ENCODE results near the gene ENTPD6. TPM values are rescaled to one million over a fixed set of nuclear protein-coding genes. Genes with fewer than 3 reads are reported as not detected.

Gene ENTPD6
- total RNA-seq, 1 experiment from 2014 or later: 77.0 TPM

- Histone ChIP-seq H3K4me1 (replicated peaks) (peaks cover 62% of the 10 kb centered on the region), H3K27ac (peak overlapping the region; percentile 77), H3K4me3 (no peak overlapping the region), H3K36me3 (no peaks in the 10 kb centered on the region), H3K9me3 (replicated peaks) (no peaks in the 10 kb centered on the region), H3K27me3 (replicated peaks) (no peaks in the 10 kb centered on the region)
- no peak for DNase-seq (ENCODE audit: low read depth in 1 of 2, low spot score in 2 of 2)
Observed at GRCh38 chr20:25242231-25242630, 46.7 kb downstream of the ENTPD6 start.

DNA sequence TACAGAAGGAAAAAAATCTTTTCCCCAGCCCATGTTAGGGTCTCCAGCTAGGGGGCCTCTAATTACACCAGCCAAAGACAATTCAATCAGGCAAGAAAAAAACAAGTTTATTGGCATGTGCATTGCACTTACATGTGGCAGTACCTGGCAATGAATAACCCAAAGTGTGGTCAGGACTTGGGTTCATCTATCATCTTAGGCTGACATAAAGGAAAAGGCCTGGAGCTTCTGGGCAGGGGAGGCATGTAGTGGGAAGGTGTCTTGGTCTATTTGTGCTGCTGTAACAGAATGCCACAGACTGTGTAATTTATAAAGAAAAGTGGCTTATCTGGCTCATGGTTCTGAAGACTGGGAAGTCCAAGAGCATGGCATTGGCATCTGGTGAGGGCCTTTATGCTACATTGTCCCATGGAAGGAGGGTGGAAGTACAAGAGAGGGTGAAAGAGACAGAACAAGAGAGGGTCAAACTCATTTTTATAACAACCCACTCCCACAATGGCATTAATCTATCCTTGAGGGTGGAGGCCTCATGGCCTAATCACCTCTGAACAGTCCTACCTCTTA, 48.0 kb downstream of the ENTPD6 start:
- H3K27me3 ChIP-seq (replicated peaks): no peaks in the 10 kb centered on the region
- H3K36me3 ChIP-seq: peaks cover 6% of the 10 kb centered on the region
- no peak overlapping the region for H3K4me3 ChIP-seq
- DNase-seq (ENCODE audit: low read depth in 1 of 2, low spot score in 2 of 2): no peak
- peaks cover 7% of the 10 kb centered on the region for H3K9me3 ChIP-seq (replicated peaks)
- peaks cover 60% of the 10 kb centered on the region for H3K4me1 ChIP-seq (replicated peaks)
- no peak overlapping the region for H3K27ac ChIP-seq

GRCh38 chr20:25244976-25245375, 49.5 kb downstream of the ENTPD6 start:
- H3K9me3 ChIP-seq (replicated peaks): peaks cover 7% of the 10 kb centered on the region
- no peaks in the 10 kb centered on the region for H3K27me3 ChIP-seq (replicated peaks)
- H3K4me3 ChIP-seq: no peak overlapping the region
- DNase-seq (ENCODE audit: low read depth in 1 of 2, low spot score in 2 of 2): no peak
- H3K36me3 ChIP-seq: peaks cover 14% of the 10 kb centered on the region
- H3K4me1 ChIP-seq (replicated peaks): peaks cover 56% of the 10 kb centered on the region
- H3K27ac ChIP-seq: no peak overlapping the region

GRCh38 chr20:25245461-25245860, 49.9 kb downstream of the ENTPD6 start:
- H3K27ac ChIP-seq: no peak overlapping the region
- peaks cover 7% of the 10 kb centered on the region for H3K9me3 ChIP-seq (replicated peaks)
- H3K4me3 ChIP-seq: no peak overlapping the region
- H3K36me3 ChIP-seq: peaks cover 19% of the 10 kb centered on the region
- peaks cover 58% of the 10 kb centered on the region for H3K4me1 ChIP-seq (replicated peaks)
- no peaks in the 10 kb centered on the region for H3K27me3 ChIP-seq (replicated peaks)
- no peak for DNase-seq (ENCODE audit: low read depth in 1 of 2, low spot score in 2 of 2)

GRCh38 chr20:25246182-25246999, 50.9 kb downstream of the ENTPD6 start:
- H3K4me1 ChIP-seq (replicated peaks): peaks cover 53% of the 10 kb centered on the region
- peak overlapping the region; percentile 99; the same call in 1 of the 2 replicates for H3K4me3 ChIP-seq
- peak overlapping the region; percentile 70; the same call in 1 of the 2 replicates for H3K27ac ChIP-seq
- peaks cover 7% of the 10 kb centered on the region for H3K9me3 ChIP-seq (replicated peaks)
- no peaks in the 10 kb centered on the region for H3K27me3 ChIP-seq (replicated peaks)
- no peak for DNase-seq (ENCODE audit: low read depth in 1 of 2, low spot score in 2 of 2)
- peaks cover 28% of the 10 kb centered on the region for H3K36me3 ChIP-seq

- peak; percentile 79 for DNase-seq (ENCODE audit: low read depth in 1 of 2, low spot score in 2 of 2)
Observed at GRCh38 chr20:25247000-25247517, 51.5 kb downstream of the ENTPD6 start.

DNA sequence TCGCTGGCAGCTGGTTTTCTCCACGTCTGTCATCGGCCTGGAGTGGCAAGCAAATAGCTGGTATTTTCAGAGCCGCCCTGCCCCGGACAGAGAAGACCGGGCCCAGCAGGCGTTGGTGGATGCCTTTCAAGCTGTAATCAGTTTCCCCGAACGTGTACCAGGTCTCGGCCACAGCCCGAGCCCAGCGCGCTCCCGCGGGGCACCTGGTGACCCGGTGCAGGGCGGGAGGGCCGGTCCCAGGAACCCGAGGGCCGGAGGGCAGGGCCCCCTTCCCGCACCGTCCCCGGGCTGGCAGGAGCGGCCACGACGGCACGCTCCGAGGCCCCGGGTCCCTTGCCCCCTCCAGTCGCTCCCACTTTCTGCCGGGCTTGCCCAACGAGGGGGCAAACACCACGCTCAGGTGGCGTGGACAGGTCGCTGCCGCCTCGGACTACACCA, 52.0 kb downstream of the ENTPD6 start:
- DNase-seq (ENCODE audit: low read depth in 1 of 2, low spot score in 2 of 2): peak in 1 of 2 experiments; percentile 86
- Histone ChIP-seq H3K9me3 (replicated peaks) (peaks cover 7% of the 10 kb centered on the region), H3K27ac (peak overlapping the region; percentile 70), H3K27me3 (replicated peaks) (no peaks in the 10 kb centered on the region), H3K4me3 (peak overlapping the region; percentile 99), H3K36me3 (peaks cover 39% of the 10 kb centered on the region), H3K4me1 (replicated peaks) (peaks cover 41% of the 10 kb centered on the region)

More at GRCh38 chr20:25247000-25247517, 51.5 kb downstream of the ENTPD6 start:
- peaks cover 34% of the 10 kb centered on the region for H3K36me3 ChIP-seq
- H3K27ac ChIP-seq: peak overlapping the region; percentile 70
- H3K4me1 ChIP-seq (replicated peaks): peaks cover 46% of the 10 kb centered on the region
- H3K9me3 ChIP-seq (replicated peaks): peaks cover 7% of the 10 kb centered on the region
- no peaks in the 10 kb centered on the region for H3K27me3 ChIP-seq (replicated peaks)
- peak overlapping the region; percentile 99 for H3K4me3 ChIP-seq

DNA sequence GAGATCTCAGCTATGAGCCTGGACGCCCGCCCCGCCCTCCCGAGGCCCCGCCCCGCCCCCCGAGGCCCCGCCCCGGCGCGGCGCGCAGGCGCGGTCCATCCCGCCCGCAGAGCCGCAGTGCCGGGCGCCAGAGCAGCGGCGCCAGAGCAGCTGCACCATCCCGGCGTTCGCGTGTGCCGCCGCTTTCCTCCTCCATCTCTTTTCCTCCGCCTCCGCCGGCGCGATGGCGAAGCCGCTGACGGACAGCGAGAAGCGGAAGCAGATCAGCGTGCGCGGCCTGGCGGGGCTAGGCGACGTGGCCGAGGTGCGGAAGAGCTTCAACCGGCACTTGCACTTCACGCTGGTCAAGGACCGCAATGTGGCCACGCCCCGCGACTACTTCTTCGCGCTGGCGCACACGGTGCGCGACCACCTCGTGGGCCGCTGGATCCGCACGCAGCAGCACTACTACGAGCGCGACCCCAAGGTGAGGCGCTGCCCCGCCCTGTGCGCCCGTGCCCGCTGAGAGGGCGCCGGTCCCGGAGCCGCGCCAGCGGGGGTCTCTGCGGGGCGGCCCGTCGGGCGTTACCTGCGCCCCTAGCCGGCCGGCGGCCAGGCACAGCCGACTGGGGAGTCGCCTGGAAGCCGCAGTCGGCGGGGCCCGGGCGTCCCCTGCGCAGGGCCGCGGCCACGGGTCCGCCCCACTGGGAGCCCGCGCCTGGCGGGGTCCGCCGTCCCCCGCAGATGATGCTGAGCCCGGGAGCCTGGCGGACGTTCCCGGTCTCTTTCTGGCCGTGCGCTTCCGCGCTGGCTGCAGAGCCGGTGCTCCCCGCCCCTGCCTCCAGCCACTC, 52.7 kb downstream of the ENTPD6 start, which contains the start of gene PYGB:
Gene PYGB, plus strand, starts transcription at position 130 of the 830 bp plus-strand sequence. Its CDS starts 94 bp downstream, at position 224.
- peak within 1 kb of the TSS; percentile 99 for H3K4me3 ChIP-seq
- peak within 1 kb of the TSS; percentile 70 for H3K27ac ChIP-seq
- peaks cover 41% of the 10 kb centered on the region for H3K4me1 ChIP-seq (replicated peaks)
- H3K27me3 ChIP-seq (replicated peaks): no peaks in the 10 kb centered on the region
- peaks cover 7% of the 10 kb centered on the region for H3K9me3 ChIP-seq (replicated peaks)
- peak; percentile 83 to 90 for DNase-seq (ENCODE audit: low read depth in 1 of 2, low spot score in 2 of 2)
- H3K36me3 ChIP-seq: peaks cover 45% of the 10 kb centered on the region

DNA sequence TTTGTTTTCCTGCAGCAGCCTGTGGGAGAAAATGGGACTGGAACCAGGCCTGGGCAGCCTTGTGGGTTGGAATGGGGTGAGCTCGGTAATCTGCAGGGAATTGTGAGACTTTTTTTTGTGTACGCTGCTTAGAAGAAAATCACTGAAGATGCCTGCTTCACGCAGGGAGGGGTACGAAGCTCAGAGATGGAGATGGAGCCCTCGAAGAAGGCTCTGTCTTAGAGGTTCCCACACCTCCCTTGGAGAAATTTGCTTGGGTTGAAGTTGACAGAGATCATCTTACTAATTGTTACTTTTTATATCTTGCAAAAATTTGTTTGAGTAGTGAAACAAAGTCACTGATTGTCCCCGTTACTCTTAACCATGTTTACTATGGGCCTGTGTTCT, 53.3 kb downstream of the ENTPD6 start:
- Histone ChIP-seq H3K4me3 (peak overlapping the region; percentile 99), H3K4me1 (replicated peaks) (peaks cover 41% of the 10 kb centered on the region), H3K27ac (no peak overlapping the region), H3K36me3 (peaks cover 51% of the 10 kb centered on the region), H3K27me3 (replicated peaks) (no peaks in the 10 kb centered on the region), H3K9me3 (replicated peaks) (peaks cover 7% of the 10 kb centered on the region)
- peak in 1 of 2 experiments; percentile 49 for DNase-seq (ENCODE audit: low read depth in 1 of 2, low spot score in 2 of 2)

DNA sequence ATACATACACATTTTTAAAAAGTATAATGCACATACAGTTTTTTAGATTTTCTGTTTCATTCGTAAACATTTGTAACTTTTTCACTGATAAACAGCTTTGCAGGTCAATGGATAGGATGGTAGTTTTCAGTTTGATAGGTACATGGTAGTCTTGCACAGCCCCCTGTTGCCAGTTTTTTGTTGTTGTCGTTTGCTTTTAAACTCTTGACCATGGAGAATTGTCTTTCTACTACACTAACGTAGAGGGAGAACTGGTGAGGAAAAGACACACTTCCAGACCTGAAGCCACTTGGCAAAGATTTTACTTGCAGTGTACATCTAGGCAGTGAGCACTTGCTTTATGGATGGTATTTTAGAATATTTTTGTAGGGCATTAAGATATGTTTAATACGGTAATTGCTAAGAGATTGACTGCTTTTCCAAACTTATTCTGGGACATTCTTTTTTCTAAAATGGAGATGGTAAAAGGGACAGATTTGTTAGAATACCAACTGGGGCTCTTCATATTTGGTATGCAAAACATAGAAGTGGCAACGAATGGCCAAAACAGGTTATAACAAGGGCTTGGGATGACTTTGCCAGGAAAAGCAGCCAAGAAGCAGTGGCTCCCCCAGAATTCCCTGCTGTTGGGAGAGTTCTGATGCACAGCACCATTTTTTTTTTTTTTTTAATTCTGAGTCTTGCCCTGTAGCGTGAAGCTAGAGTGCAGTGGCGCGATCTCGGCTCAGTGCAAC, 53.9 kb downstream of the ENTPD6 start:
- H3K27me3 ChIP-seq (replicated peaks): no peaks in the 10 kb centered on the region
- peaks cover 7% of the 10 kb centered on the region for H3K9me3 ChIP-seq (replicated peaks)
- H3K27ac ChIP-seq: no peak overlapping the region
- H3K36me3 ChIP-seq: peaks cover 53% of the 10 kb centered on the region
- DNase-seq (ENCODE audit: low read depth in 1 of 2, low spot score in 2 of 2): no peak
- peaks cover 41% of the 10 kb centered on the region for H3K4me1 ChIP-seq (replicated peaks)
- peak overlapping the region; percentile 99 for H3K4me3 ChIP-seq

DNA sequence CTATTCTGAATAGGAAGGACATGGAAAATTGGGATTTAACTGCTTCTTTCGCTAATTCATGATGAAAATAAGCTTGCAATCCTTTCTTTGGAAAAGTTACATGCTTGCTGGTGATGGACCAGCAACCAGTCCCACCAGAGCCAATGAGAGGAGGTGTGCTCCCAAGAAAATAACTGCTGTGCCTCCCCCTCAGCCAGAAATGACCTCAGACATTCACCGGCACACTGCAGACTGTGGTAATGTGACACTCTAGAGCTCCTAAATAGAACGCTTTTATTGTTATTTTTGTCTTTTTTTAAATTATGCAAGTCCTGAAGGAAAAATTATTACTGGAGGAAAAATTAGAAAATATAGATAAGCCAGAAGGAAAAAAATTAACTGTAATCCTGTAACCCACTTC, 55.0 kb downstream of the ENTPD6 start:
- Histone ChIP-seq H3K36me3 (peaks cover 65% of the 10 kb centered on the region), H3K27me3 (replicated peaks) (no peaks in the 10 kb centered on the region), H3K4me1 (replicated peaks) (peaks cover 52% of the 10 kb centered on the region), H3K9me3 (replicated peaks) (peaks cover 7% of the 10 kb centered on the region), H3K27ac (no peak overlapping the region), H3K4me3 (no peak overlapping the region)
- no peak for DNase-seq (ENCODE audit: low read depth in 1 of 2, low spot score in 2 of 2)

GRCh38 chr20:25251019-25251418, 55.5 kb downstream of the ENTPD6 start:
- H3K9me3 ChIP-seq (replicated peaks): peaks cover 7% of the 10 kb centered on the region
- DNase-seq (ENCODE audit: low read depth in 1 of 2, low spot score in 2 of 2): no peak
- peaks cover 70% of the 10 kb centered on the region for H3K36me3 ChIP-seq
- H3K4me3 ChIP-seq: no peak overlapping the region
- peaks cover 52% of the 10 kb centered on the region for H3K4me1 ChIP-seq (replicated peaks)
- H3K27me3 ChIP-seq (replicated peaks): no peaks in the 10 kb centered on the region
- H3K27ac ChIP-seq: no peak overlapping the region

DNA sequence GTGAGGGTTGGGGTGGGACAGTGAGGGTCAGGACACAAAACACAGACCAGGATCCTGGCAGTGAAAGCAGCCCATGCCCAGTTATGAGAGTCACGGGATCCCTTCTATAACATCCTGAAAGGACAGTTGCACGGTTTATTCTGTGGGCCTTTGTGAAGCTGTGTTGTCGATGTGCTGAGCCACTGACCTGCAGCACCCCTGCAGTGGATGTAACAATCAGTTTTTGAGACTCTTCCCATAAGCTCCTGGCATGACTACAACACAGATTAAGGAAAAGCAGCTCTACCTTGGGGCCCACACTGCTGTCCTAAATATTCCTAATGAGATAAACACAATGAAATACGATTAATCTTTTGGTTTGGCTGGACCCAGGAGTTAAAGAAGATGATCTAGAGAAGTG, 56.0 kb downstream of the ENTPD6 start:
- Histone ChIP-seq H3K4me3 (no peak overlapping the region), H3K4me1 (replicated peaks) (peaks cover 48% of the 10 kb centered on the region)

More for the DNA sequence above, 56.0 kb downstream of the ENTPD6 start:
- Histone ChIP-seq H3K36me3 (peaks cover 70% of the 10 kb centered on the region), H3K9me3 (replicated peaks) (peaks cover 7% of the 10 kb centered on the region), H3K27ac (no peak overlapping the region), H3K27me3 (replicated peaks) (no peaks in the 10 kb centered on the region)
- DNase-seq (ENCODE audit: low read depth in 1 of 2, low spot score in 2 of 2): no peak
